Measurements from ENCODE around the gene PAX8. TPM values are rescaled to one million over a fixed set of nuclear protein-coding genes. Genes with fewer than 3 reads are reported as not detected.

Gene PAX8
- total RNA-seq, 2 experiments from 2014 or later: 0.21 to 0.55 TPM

DNA sequence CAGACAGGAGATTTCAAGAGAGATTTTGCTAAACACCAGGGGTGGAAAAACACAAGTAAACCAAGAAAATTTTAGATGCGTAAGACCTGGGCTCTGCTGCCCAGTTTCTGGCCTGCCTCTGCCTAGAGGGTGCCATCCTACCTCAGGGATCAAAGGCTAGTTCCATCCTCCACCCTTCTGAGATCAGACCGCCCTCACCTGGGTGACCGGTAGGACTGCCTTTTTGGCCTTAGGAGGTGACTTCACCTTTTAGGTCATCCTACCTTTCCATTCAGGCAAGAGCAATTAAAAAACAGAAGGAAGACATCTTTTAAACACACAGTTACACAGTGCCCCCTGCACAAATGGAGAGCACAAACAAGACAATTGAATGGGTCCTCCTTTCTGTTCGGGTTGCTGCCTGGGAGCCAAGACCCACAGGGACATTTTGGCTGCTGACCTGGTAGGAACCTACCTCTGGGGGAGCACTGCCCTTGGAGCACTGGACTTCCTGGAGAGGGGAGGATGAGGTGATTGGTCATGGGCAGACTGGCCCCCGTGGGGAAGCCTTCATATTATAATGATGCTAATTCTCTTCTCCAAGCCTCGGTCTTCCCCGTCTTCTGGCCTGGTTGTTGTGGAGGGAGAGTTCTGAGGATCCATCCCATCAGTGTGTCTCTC, 101.9 kb downstream of the PAX8 start:
- Mint-ChIP-seq H3K4me1 (ENCODE audit: low read depth) (peaks cover 79% of the 10 kb centered on the region), H3K36me3 (ENCODE audit: low read depth) (peaks cover 91% of the 10 kb centered on the region), H3K4me3 (peak overlapping the region; percentile 83), H3K27ac (peak overlapping the region; percentile 91), H3K27me3 (ENCODE audit: low read depth) (peaks cover 2% of the 10 kb centered on the region), H3K9me3 (ENCODE audit: insufficient read depth) (no peaks in the 10 kb centered on the region)
- no peak for ATAC-seq
- CTCF ChIA-PET: interaction anchor here (1.0 to 13.5 kb wide), 9 partner anchors 14 to 97 kb away, joined by 3 to 370 read pairs (median 22); no protein-coding TSS in a partner anchor
- POLR2A ChIA-PET: interaction anchor here (1.2 to 5.9 kb wide), 6 partner anchors 12 to 97 kb away, joined by 4 to 81 read pairs (median 22); no protein-coding TSS in a partner anchor
- DNase-seq: no peak

GRCh38 chr2:113175736-113176695, 102.7 kb downstream of the PAX8 start:
- H3K4me1 Mint-ChIP-seq (ENCODE audit: low read depth): peaks cover 79% of the 10 kb centered on the region
- DNase-seq (peak; percentile 72), ATAC-seq (no peak)
- H3K4me3 Mint-ChIP-seq: peak overlapping the region; percentile 83
- H3K9me3 Mint-ChIP-seq (ENCODE audit: insufficient read depth): peaks cover 4% of the 10 kb centered on the region
- H3K27ac Mint-ChIP-seq: peak overlapping the region; percentile 91
- ChIA-PET CTCF (interaction anchor here (1.0 to 13.5 kb wide), 11 partner anchors 13 to 214 kb away, joined by 3 to 370 read pairs (median 10); no protein-coding TSS in a partner anchor), POLR2A (interaction anchor here (0.7 to 5.9 kb wide), 14 partner anchors 8 to 96 kb away, joined by 3 to 81 read pairs (median 8); no protein-coding TSS in a partner anchor)
- H3K27me3 Mint-ChIP-seq (ENCODE audit: low read depth): peaks cover 2% of the 10 kb centered on the region
- peaks cover 90% of the 10 kb centered on the region for H3K36me3 Mint-ChIP-seq (ENCODE audit: low read depth)

DNA sequence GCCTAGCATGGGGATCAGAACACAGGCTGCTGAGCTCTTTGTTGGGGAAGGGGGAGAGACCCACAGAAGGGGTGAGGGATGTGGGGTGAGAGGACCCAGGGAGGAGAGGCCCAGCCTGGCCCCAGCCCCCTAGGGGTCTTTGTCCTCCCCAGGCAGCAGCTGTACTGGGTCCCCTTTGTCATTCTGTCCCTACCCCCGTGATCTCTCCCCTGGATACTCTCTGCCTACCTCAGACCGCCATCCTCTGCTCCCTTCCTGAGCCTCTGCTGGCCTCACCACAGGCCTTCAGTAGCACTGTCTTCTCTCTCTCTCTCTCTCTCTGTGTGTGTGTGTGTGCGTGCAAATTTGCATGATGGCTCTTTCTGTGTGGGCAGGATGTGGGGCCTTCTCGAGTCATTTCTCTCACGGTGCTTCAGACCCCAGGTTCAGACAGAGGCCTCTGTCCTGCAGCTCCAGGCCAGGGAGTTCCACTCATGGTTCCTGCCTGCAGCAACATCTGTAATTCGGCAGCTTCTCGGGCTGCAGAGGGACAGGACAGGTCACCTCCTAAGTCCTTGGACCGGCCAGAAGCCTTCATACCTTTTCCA, 103.6 kb downstream of the PAX8 start:
- peak; percentile 92 for DNase-seq
- H3K4me3 Mint-ChIP-seq: peak overlapping the region; percentile 83
- POLR2A ChIA-PET: interaction anchor here (0.6 to 5.9 kb wide), 24 partner anchors 9 to 1121 kb away, joined by 3 to 81 read pairs (median 4); no protein-coding TSS in a partner anchor
- H3K27ac Mint-ChIP-seq: peak overlapping the region; percentile 91
- peaks cover 83% of the 10 kb centered on the region for H3K36me3 Mint-ChIP-seq (ENCODE audit: low read depth)
- peaks cover 72% of the 10 kb centered on the region for H3K4me1 Mint-ChIP-seq (ENCODE audit: low read depth)
- peaks cover 2% of the 10 kb centered on the region for H3K27me3 Mint-ChIP-seq (ENCODE audit: low read depth)
- peak; percentile 65 for ATAC-seq
- CTCF ChIA-PET: interaction anchor here (0.8 to 13.5 kb wide), 20 partner anchors 9 to 215 kb away, joined by 3 to 370 read pairs (median 6); no protein-coding TSS in a partner anchor
- H3K9me3 Mint-ChIP-seq (ENCODE audit: insufficient read depth): peaks cover 5% of the 10 kb centered on the region

- Mint-ChIP-seq H3K4me3 (peak overlapping the region; percentile 83), H3K4me1 (ENCODE audit: low read depth) (peaks cover 70% of the 10 kb centered on the region), H3K27ac (peak overlapping the region; percentile 91), H3K36me3 (ENCODE audit: low read depth) (peaks cover 83% of the 10 kb centered on the region), H3K27me3 (ENCODE audit: low read depth) (peaks cover 2% of the 10 kb centered on the region), H3K9me3 (ENCODE audit: insufficient read depth) (peaks cover 5% of the 10 kb centered on the region)
- ChIA-PET POLR2A (interaction anchor here (0.6 to 5.9 kb wide), 22 partner anchors 8 to 1120 kb away, joined by 3 to 81 read pairs (median 4); no protein-coding TSS in a partner anchor), CTCF (interaction anchor here (0.8 to 13.5 kb wide), 21 partner anchors 9 to 216 kb away, joined by 3 to 370 read pairs (median 5); no protein-coding TSS in a partner anchor)
- DNase-seq: peak; percentile 57
- peak; percentile 3 for ATAC-seq
These were observed 104.4 kb downstream of the PAX8 start for GRCh38 chr2:113174376-113174750.

DNA sequence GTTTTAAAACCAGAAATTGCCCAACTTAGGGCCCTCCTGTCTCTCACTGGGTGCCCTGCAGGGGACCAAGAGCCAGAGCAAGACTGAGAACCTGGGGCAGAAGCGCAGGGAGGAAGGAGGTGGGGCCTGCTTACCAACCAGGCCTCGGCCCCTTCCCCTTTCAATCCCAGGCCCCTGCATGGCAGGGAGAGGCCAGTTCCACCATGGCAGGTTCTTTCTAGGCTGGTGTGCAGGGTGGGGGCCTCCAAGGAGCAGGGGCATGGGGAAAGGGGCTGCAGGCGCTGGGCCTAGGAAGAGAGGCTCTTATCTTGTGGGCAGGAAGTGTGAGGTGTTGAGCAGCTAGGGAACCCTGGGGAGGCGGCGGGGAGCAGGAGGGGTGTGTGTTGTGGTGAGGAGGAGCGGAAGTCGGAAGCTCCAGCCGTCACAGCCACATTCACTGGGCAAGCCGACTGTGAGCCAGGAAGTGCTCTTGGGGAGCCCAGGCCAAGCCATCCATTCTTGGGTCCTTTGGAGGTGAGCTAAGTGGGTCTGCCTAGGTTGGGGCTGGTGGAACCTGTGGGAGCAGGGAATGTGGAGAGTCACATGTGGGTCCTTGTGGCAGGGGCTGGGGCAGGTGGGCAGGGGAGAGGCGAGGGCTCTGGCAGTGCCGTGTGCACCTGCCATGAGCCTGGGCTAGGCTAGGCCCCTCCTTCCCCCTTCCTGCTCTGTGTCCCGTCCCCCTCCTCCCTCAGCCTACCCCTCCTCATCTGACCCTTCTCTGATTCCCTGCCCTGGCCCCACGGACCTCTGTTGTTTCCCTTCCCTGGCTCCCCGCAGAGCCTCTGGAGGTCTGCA, 105.0 kb downstream of the PAX8 start, which contains the start of gene PSD4:
Gene PSD4 (plus strand): TSS at position 430 of the 834 bp plus-strand sequence. CDS start 8,486 bp downstream, outside the sequence.
- ChIA-PET POLR2A (interaction anchor here (0.6 to 5.9 kb wide), 21 partner anchors 9 to 590 kb away, joined by 3 to 81 read pairs (median 5); no protein-coding TSS in a partner anchor), CTCF (interaction anchor here (0.8 to 13.5 kb wide), 19 partner anchors 8 to 216 kb away, joined by 3 to 370 read pairs (median 6); no protein-coding TSS in a partner anchor)
- ATAC-seq (peak; percentile 75), DNase-seq (peak; percentile 96)
- Mint-ChIP-seq H3K36me3 (ENCODE audit: low read depth) (peaks cover 80% of the 10 kb centered on the region), H3K4me3 (peak within 1 kb of the TSS; percentile 83), H3K27me3 (ENCODE audit: low read depth) (peaks cover 2% of the 10 kb centered on the region), H3K27ac (peak within 1 kb of the TSS; percentile 91), H3K9me3 (ENCODE audit: insufficient read depth) (peaks cover 5% of the 10 kb centered on the region), H3K4me1 (ENCODE audit: low read depth) (peaks cover 70% of the 10 kb centered on the region)

DNA sequence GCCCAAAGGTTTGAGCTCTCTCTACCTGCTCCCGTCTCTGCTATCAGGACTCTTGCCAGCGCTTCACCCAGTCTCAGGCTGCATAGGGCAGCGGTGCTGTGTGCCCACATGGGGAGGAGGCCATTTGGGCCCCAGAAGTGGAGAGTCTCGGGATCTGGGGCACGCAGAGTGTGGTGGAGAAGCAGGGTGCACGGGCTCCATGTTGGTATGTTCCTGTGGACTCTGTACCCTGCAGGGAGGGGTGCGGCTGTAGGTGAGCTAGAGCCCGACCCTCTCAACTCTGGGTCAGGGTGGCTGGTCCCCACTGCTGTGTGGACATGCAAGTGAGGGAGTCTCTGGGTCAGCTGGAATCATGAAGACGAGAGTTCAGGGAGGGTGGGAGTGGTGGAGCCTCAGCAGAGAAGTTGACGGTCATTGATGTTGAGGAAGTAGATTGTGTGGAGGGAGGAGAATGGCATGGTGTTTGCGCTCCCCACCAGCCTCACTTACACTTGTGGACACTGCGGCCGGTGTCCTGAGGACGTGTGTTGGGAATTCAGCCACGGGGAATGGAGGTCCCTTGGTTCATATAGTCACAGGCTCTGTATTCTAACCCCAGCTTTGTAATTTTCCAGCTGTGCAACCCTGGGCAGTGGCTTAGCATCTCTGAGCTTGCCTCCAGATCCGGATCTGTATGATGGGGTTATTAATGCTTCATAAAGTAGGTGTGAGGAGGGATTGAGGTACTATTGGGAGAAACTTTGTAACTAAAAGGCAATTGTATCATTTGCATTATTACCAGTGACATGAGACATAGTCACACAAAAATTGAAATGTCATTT, 105.8 kb downstream of the PAX8 start:
- Mint-ChIP-seq H3K36me3 (ENCODE audit: low read depth) (peaks cover 72% of the 10 kb centered on the region), H3K4me3 (peak overlapping the region; percentile 83), H3K4me1 (ENCODE audit: low read depth) (peaks cover 70% of the 10 kb centered on the region), H3K9me3 (ENCODE audit: insufficient read depth) (peaks cover 5% of the 10 kb centered on the region), H3K27ac (peak overlapping the region; percentile 91), H3K27me3 (ENCODE audit: low read depth) (peaks cover 2% of the 10 kb centered on the region)
- ChIA-PET CTCF (interaction anchor here (1.5 to 13.5 kb wide), 9 partner anchors 11 to 217 kb away, joined by 5 to 370 read pairs (median 9); no protein-coding TSS in a partner anchor), POLR2A (interaction anchor here (0.7 to 5.9 kb wide), 8 partner anchors 8 to 528 kb away, joined by 3 to 81 read pairs (median 6); no protein-coding TSS in a partner anchor)
- DNase-seq (no peak), ATAC-seq (no peak)

DNA sequence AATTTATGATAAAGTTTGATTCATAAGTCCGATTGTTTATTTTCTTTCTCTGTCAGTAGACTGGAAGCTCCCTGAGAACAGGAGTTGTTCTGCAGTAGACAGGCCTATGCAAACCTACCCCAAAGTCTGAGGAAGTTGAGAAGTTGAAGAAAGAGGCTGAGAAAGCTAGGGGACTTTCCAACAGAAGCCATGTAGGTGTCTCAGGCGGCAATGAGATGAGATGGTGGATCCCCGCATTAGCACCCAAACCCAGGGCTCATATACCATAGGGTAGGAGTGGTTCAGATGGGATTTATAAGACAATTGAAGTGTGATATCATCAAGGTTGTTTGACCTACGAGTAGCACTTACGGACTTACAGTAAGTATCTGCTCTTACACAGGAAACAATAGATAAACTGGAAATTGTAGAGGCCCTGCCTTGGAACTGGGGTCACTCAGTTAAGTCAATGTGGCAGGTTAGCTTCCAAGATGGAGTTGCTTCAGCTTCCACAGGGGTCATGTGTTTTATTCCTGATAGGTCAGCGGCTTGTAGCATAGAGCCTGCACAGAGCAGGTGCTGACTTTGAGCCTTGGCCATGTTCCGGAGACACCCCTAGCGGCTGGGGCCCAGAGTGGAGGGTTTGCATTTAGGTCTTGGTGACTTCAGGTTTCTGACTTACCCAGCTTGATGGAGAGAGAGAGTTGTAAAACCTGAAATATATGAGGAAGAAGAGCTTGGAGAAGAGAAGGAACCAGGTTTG, 107.2 kb downstream of the PAX8 start:
- Mint-ChIP-seq H3K27ac (peak overlapping the region; percentile 78), H3K4me1 (ENCODE audit: low read depth) (peaks cover 70% of the 10 kb centered on the region), H3K36me3 (ENCODE audit: low read depth) (peaks cover 58% of the 10 kb centered on the region), H3K9me3 (ENCODE audit: insufficient read depth) (peaks cover 5% of the 10 kb centered on the region), H3K27me3 (ENCODE audit: low read depth) (peaks cover 2% of the 10 kb centered on the region), H3K4me3 (no peak overlapping the region)
- ChIA-PET POLR2A (interaction anchor here (5.9 kb wide), 1 partner anchor 14 kb away, joined by 81 read pairs; no protein-coding TSS in a partner anchor), CTCF (interaction anchor here (1.9 to 13.5 kb wide), 3 partner anchors 14 to 91 kb away, joined by 8 to 370 read pairs (median 63); no protein-coding TSS in a partner anchor)
- no peak for DNase-seq
- ATAC-seq: no peak

GRCh38 chr2:113169586-113169985, 109.1 kb downstream of the PAX8 start:
- ChIA-PET CTCF (interaction anchor here (1.6 kb wide), 1 partner anchor 31 kb away, joined by 3 read pairs; no protein-coding TSS in a partner anchor), POLR2A (no interaction called here)
- ATAC-seq (no peak), DNase-seq (no peak)
- peak overlapping the region; percentile 81 for H3K27ac Mint-ChIP-seq
- H3K27me3 Mint-ChIP-seq (ENCODE audit: low read depth): no peaks in the 10 kb centered on the region
- peaks cover 72% of the 10 kb centered on the region for H3K4me1 Mint-ChIP-seq (ENCODE audit: low read depth)
- H3K9me3 Mint-ChIP-seq (ENCODE audit: insufficient read depth): peaks cover 5% of the 10 kb centered on the region
- peaks cover 41% of the 10 kb centered on the region for H3K36me3 Mint-ChIP-seq (ENCODE audit: low read depth)
- no peak overlapping the region for H3K4me3 Mint-ChIP-seq

DNA sequence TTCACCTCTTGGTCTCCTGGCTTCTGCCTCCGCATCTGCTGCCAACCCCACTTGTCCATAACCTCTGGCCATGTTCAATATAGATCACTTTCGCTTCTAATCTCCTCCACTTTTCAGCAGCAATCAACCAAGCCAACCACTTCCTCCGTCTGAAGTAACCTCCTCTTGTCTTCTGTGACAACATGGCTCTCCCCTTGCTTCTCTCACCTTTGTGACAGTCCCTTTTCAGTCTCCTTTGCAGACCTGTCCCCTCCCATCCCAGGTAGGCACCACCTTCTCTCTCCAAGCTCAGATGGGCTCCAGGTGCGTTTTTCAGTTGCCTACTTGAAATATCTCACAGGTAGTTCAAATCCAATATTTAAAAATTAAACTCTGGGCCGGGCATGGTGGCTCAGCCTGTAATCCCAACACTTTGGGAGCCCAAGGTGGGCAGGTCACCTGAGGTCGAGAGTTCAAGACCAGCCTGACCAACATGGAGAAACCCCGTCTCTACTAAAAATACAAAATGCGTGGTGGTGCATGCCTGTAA, 109.7 kb downstream of the PAX8 start:
- Mint-ChIP-seq H3K27ac (peak overlapping the region; percentile 91), H3K36me3 (ENCODE audit: low read depth) (peaks cover 36% of the 10 kb centered on the region), H3K9me3 (ENCODE audit: insufficient read depth) (peaks cover 5% of the 10 kb centered on the region), H3K27me3 (ENCODE audit: low read depth) (no peaks in the 10 kb centered on the region), H3K4me1 (ENCODE audit: low read depth) (peaks cover 77% of the 10 kb centered on the region), H3K4me3 (peak overlapping the region; percentile 53)
- CTCF ChIA-PET: interaction anchor here (1.6 to 4.8 kb wide), 2 partner anchors 30 to 31 kb away, joined by 3 to 52 read pairs; no protein-coding TSS in a partner anchor
- POLR2A ChIA-PET: no interaction called here
- DNase-seq: peak; percentile 79
- peak; percentile 51 for ATAC-seq
